GM12892 (cell line): Measurements from ENCODE around the gene CHTF18.

Source experiments
- POLR2A ChIP-seq: IDR thresholded peaks from 2 replicates; pipeline ENCODE4 v1.6.1; 2011; ENCODE audit warnings: low read depth, low read length, control low read depth
- POLR2AphosphoS5 ChIP-seq: IDR thresholded peaks from 2 replicates; pipeline ENCODE4 v1.6.1; 2011; ENCODE audit warnings: low read depth, low read length, control low read depth
- TAF1 ChIP-seq: IDR thresholded peaks from 2 replicates; pipeline ENCODE4 v1.6.1; 2011; ENCODE audit warnings: low read depth, mild to moderate bottlenecking, control low read depth, low read length, borderline replicate concordance

DNA sequence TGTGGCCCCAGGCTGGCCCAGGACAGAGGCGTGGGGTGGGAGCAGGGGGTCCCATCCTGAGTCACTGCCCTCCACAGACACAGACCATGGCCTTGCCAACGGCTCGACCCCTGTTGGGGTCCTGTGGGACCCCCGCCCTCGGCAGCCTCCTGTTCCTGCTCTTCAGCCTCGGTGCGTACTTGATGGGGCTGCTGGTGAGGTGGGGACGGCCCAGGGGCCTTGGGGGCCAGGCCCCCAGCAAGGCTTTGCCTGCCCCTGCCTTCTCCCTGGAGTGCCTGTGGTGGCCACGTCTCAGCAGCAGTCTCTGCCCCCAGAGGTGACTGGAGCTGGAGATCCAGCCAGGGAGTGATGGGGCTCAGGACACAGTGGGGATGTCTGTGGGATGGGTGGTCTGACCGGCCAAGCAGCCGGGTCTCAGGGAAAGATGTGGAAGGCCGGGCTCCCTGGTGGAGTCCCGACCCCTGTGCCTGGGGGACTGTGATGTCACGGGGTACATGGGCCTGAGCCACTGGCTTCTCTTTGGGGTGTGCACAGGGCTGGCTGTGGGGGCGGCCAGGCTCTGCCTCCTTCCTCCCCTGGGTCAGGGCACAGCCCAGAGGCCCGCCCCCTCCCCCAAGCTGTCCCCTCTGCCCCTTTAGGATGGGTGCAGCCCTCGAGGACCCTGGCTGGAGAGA lies 25.7 kb upstream of the CHTF18 start:
- TF ChIP-seq POLR2A: no peak
- TF ChIP-seq TAF1: no peak
- no peak for TF ChIP-seq POLR2AphosphoS5
